GM18868 (cell line): ENCODE data around the gene NPEPL1.

Experiments used
- ATAC-seq: cut with Tn5 transposase; IDR thresholded peaks from one replicate; pipeline ENCODE4 v1.9.1; 2021; ENCODE audit warnings: mild to moderate bottlenecking, moderate library complexity; ENCODE audit not compliant: unreplicated experiment

Gene NPEPL1

DNA sequence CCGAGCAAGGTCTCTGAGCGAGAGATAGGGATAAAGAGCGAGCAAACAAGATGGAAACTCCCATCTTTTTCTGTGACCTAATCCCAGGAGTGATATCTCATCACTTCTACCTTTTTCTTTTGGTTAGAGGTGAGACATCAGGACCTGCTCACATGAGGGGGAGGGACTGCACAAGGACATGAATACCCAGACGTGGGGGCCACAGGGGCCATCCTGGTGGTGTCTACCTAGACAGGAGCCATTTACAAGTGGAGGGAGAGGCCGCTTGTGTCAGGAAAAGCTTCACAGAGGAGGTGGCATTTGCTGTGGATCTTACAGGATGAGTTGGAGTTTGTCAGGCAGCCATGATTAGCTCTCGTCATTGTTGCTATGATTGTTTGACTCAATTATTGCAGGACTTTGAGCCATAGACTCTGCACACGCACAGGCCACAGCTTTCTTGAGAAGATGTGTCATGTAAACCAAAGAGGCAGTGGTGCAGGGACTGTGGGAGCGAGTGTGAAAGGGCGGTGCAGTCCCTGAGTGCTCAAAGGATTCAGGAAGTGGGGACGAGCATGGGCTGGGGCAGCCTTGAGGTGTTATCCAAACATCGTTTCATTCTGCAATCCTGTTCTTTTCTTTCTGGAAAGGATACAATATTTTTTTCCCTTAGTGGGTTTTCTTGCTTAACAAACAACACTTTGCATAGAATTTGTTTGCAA is 7.7 kb downstream of the NPEPL1 start:
- no peak for ATAC-seq

- ATAC-seq = no peak
Observed at GRCh38 chr20:58700823-58701222, 8.2 kb downstream of the NPEPL1 start.

DNA sequence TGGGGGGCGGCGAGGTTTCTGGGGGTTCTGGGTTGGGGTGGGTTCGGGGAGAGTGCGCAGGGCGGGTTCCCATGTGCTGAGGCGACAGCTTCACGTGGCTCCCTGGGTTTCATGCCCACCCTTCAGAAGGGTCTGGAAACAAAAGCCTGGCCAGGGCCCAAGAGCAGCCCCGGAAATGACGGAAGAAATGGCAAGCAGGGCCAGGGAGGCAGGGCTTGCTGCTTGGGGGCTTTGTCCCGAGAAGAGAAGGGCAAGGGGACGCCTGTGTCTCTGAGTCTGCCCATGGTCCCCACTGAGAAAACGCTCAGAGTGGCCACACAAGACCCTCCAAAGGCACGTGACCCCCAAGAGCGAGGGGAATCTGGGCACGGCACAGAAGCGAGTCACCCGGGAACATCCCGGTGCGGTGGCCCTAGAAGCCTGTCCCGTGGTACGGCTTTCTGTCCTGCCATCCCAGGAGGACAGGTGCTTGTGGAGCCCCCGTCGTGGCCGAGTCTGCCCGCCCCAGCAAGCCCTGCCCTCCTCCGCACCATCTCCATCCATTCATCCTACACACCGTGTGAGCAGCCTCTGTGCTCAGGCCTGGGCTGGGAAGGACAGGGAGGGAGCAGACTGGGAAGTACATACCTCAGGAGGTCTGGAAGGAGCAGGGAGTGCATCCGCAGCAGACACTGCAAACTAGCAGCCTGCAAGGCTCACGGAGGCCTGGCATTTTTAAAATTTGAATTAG is 9.0 kb downstream of the NPEPL1 start:
- no peak for ATAC-seq

- no peak for ATAC-seq
Observed at GRCh38 chr20:58702161-58702510, 9.5 kb downstream of the NPEPL1 start.

DNA sequence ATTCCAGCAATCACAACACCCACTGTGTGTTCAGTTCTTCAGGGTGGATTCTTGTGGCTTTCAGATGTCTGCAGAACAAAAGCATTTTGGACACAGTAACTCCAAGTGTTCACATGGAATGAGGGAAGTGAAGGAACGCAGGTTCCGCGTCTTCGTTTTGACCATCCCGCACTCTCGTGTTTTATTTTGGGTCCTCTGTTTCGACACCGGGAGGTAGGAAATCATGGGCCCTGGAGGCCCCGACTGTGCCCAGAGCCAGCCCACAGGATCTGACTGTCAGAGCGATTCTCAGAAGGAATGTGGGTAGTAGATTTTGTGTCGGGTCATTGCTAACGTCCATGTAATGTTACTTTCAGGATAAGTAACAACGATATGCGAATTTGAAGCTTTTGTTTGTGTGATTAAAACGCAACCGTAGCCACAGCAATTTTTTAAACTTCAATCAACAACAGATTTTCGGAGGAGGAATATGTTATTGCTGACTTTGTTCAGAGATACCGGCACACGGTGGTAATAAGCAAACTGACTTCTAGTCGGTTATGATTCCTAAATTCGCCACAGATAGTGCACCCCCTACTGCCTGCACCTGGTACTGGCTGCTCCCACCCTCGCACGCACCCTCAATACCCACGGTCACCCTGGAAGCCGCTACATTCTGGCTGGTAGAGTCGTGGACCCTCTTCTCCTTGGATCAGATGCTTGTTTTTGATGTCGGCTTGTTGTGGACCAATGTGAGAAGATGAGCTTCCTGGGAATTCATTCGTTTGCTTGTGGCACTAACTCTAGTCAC is 10.5 kb downstream of the NPEPL1 start:
- ATAC-seq = no peak

DNA sequence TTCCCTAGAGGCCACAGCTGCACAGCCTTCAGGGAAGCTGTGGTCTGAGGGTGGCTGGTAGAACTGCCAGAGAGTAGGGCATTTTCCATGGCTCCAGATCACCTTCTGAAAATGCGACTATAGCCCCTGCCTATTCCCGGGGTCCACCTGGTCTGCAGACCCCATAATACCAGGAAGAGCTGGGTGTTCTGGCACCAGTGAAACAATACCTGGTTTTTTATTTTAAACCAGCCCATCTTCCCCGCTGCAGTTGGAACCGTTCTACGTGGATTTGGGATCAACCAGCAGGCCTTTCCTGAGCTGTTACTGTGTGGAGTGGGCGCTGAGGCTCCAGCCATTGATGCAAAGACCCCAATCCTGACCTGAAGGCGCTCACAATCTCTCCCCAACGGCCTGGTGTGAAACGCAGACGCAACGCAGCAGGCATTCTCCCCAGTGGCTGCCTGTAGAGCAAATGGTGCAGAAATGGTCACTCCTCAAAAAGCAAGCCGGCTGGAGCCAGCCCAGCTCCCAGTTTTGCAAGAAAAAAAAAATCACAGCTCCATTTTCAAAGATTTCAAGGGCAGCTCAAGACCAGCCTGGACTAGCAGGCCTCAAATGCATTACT is 11.3 kb downstream of the NPEPL1 start:
- ATAC-seq = no peak

GRCh38 chr20:58705208-58705926 is 12.8 kb downstream of the NPEPL1 start:
- no peak for ATAC-seq

DNA sequence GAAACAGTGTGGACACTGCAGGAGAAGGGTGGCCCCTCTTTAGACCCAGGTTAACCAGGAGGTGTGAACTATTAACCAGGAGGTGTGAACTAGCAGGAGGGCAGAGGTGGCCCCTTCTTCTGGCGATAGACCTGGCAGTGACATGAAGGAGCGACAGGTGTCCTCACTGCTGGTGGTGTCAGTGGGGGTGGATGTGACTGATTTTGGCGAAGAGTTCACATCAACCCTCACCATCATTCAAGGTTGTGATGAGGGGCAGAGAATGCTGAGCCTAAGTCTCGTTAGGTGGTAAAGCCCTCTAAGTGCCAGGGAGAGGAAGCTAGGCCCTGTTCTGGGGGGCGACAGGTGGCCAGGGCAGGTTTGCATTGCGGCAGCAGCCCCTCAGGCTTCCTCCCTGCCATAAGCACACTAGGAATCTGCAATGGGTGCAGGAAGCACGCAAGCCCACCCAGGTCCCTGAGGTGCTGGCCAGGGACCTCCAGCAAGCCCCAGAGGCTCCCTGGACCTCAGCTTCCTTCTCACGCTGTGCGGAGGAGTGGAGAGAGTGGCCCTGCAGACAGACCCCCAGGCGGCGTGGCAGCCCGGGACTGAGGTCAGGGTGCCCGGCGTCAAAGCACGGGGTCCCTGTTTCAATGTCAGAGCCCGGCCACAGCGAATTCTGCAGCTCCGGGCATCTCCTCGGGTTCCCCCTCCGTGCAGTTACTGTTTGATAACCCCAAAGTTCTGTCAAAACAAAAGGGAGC is 13.7 kb downstream of the NPEPL1 start:
- ATAC-seq = no peak

DNA sequence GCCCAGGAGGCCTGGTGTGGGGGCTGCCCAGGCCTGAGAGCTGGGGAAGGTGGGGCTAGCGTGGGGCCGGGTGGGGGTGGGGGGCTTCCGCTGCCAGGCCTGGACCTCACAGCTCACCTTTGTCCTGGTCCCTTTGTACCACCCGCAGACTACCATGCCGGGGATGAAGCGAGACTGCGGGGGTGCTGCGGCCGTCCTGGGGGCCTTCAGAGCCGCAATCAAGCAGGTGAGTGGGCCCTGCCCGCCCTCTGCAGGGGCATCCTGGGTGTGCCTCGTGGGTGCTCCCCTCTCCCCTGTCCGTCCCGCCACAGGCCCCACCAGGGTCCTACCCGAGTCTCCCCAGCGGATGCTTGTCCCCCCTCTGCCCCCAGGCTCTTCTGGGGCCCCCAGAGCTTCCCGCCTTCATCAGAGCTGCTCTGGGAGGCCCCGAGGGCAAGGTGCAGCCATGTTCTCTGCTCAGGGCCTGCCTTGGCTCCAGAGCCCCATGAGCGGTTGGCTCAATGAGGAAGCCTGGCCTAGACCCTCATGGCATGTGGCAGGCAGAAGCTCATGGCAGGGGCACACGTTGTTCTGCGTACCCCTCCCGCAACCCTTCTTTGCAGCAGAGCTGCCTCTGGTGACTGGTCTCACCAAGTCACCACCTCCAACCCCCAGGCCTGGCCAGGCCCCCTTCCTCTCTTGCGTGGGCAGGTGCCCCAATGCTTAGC is 14.5 kb downstream of the NPEPL1 start:
- ATAC-seq = no peak

DNA sequence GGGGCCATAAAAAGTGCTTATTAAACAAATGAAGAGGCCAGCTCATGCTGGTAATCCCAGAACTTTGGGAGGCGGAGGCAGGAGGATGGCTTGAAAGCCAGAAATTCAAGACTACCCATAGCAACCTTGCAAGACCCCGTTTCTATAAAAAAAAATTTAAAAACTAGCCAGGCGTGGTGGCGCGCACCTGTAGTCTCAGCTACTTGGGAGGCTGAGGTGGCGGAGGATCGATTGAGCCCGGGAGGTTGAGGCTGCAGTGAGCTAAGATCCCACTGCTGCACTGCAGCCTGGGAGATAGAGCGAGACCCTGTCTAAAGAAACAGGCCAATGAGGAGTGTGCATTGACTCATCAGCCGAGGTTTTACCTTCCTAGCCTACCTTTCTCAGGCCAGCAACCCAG is 15.2 kb downstream of the NPEPL1 start:
- ATAC-seq = no peak

DNA sequence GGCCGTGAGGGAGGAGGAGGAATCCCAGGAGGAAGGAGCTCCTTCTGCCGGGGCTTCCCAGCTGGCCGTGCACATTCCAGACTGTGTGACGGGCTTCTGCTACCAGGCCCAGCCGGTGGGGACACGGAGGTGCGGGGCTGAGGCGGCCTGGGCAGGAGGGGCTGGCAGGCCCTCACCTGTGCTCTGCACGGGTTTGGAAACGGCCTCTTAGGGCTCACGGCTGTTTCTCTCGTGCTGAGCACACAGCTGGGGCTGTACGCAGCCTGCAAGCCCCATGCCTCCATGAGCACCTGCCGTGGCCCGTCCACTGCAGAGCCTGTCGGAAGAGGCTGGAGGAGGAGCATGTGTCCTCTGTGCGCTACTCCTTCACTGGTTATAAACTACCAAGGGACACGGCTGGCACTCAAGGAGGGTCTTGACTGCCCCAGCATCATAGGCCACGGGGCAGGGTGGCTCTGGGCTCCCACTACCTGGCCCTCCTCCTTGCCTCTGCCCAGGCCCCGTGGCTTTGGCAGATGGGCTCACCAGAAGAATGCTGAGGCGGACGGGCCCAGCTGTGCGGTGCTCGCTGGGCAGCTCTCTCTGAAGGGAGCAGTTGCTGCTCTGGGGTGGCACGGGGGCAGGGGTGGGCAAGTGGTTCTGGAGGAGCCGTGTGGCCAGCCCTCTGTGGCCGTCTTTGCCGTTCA is 15.8 kb downstream of the NPEPL1 start:
- ATAC-seq = no peak

DNA sequence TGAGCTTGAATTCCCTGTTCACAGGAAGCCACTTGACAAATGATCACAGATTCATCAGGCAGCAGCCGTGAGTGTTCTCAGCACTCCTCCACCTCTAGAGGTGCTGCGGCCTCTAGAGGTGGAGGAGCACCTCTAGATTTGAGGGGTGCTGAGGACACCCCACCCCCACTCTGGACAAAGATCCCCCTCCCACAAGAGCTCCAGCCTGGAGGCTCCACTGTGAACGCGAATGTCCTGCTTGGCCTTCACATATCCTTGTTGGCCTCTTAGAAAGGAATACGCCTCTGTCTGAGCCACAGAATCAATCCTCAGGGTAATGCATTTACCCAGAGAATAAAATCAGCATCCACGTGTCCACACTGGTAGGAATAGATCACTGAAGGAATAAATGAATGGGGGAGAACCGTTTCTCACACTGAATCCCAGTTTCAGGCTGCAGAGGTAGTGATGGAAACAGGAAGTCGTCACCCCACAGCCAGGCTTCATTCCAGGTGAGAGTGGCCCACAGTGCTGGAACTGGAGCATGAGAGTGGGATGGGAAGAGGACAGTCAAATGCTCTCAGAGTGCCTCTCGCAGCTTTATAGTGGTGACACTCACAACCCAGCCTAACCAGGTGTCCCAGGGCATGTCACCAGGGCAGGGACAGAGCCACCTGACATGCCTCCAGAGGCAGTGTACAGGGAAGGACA is 16.6 kb downstream of the NPEPL1 start:
- no peak for ATAC-seq

- ATAC-seq = no peak
Observed at GRCh38 chr20:58709703-58710039, 17.1 kb downstream of the NPEPL1 start.

DNA sequence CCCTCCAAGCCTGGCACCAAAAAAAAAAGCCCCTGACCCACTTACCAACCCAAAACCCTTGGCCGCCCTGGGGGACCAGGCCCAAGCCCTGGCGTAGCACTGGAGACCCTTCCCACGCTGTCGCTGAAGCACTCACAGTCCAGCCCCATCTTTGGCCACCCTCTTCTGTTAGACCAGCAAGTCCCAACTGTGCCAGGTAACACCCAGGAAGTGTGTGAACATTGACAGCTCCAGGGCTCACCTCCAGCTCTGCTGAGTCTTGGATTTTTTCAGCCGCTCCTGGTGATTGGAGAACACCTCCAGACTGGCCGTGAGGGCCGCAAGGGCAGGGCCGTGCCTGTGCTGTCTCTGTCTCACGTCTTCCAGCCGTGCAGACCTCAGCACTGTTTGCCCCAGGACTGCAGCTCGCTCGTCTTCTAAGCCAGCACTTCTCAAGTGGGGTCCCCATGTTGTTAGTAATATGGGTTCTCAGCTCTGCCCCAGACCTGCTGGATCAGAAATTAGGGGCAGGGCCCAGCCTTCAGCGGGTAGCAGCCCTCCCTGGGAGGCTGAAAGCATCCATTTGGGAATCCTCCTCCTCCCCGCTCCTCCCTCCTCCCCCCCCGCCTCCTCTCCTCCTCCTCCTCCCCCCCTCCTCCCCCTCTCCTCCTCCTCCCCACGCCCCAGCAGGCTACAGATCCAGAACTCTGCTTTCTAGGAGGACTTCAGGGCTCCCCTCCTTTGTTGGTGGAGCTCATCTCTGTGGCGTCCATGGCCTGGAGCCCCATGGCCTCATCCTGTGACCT is 18.1 kb downstream of the NPEPL1 start:
- no peak for ATAC-seq

DNA sequence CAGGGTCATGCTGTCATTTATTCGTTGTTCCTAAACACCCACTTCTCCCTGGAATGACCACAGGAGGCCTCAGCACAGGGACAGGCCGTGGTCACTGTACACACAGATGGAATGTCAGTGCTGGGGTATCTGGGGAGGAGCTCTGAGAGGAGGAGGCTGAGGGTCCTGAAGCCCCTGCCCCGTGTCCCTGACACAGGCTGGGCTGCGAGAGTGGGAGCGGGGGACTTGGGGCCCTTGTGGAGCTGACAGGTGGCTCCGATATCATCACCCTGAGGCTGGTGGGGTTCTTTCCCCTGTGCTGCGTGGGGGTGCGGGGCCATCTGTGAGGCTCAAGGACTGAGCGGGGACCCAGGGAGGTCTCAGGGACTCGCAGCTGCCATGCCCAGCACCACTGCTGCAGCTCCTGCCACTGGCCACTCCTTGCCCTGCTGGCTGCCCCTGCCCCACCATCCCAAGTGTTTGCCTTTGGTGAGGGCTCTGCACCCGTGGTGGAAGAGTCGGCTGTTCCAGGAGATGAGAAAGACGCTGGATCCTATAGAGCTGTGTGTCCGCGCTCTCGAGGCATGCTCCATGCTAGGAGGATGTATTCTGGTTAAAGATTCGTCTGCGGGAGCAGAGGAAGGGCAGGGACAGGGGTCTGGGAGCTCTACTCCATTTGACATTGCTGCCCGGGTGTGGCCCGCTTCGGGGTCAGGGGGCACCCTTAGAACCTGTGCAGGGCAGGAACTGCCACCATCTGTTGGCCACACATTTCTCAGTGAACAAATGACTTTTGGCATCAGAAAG is 18.9 kb downstream of the NPEPL1 start:
- no peak for ATAC-seq

GRCh38 chr20:58712151-58712791 is 19.7 kb downstream of the NPEPL1 start:
- ATAC-seq = no peak
